Lower leg skin (tissue), 4 donors: ENCODE results near the gene IQCH. TPM values are rescaled to one million over a fixed set of nuclear protein-coding genes. Genes with fewer than 3 reads are reported as not detected.

ENCODE experiments used
- DNase-seq, 2 donors: peaks; one replicate each; pipeline ENCODE4 v3.0.0-alpha.2; 2019; ENCODE audit warnings: low spot score in 2 of 2
- H3K4me3 ChIP-seq: fragments of 200-600 bp; sonication (generic); 2 replicates; pipeline ENCODE4 v1.5.1; 2017; ENCODE audit warnings: mild to moderate bottlenecking, low read depth; ENCODE audit not compliant: poor library complexity, severe bottlenecking
- CTCF ChIP-seq, 3 donors: fragments of 450-650 bp; IDR thresholded peaks; one replicate each; pipeline ENCODE4 v1.5.1; 2016; ENCODE audit warnings: antibody characterized with exemption in 3 of 3, mild to moderate bottlenecking in 3 of 3, moderate library complexity in 2 of 3
- POLR2A ChIP-seq, 2 donors: fragments of 450-650 bp; IDR thresholded peaks; one replicate each; pipeline ENCODE4 v1.6.1; 2016 to 2017; ENCODE audit warnings: antibody characterized with exemption in 2 of 2, mild to moderate bottlenecking in 1 of 2, moderate library complexity in 1 of 2
- WGBS, 2 donors: methylation state at CpG; one replicate each; pipeline ENCODE4 v1.1.5; 2018; 5-methylcytosine and 5-hydroxymethylcytosine counted together
- intact Hi-C: fragments of 100-400 bp; cut with DNase I; formaldehyde crosslinking; loops from one replicate; pipeline ENCODE4 v1.15.0; 2023; ENCODE audit warnings: low total_unique reads
- total RNA-seq, 4 donors: library from RNA; depleted of rRNA; stranded (reverse); fragments of >200 nt; gene quantifications; one replicate each; pipeline ENCODE4 v1.1.0, GENCODE V29; 2016

Gene IQCH
- total RNA-seq, 4 donors from 2014 or later, result 0.17 to 1.6 (median 0.94) TPM

DNA sequence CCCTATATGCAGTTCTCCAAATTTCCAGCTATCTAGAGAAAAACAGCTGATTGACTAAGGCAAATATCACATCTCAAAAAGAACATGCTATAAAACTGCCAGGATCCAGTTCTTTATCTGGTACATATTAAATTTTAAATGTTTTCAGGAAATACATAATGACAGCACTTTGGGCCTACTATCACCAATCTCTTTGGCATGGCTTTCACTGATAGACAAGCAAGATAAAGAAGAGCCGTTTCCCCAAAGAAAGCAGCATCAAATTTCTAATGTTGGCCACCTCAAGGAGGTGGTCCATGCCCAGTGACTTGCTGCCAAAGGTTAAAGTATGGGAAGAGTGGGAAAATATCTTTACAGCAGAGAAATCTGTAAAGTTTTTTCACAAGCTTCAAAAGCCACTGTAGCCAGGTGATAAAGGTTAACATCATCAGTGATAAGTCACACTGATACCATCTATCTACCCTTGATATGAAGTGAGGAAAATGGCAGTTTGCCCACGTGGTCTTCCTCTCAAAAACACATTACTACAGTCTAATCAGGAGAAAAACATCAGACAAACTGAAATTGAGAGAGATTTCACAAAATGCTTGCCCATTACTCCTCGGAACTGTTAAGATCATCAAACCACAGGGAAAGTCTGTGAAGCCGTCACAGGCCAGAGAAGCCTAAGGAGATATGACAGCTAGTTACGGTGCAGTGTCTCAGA, 220.0 kb downstream of the IQCH start:
- no peak overlapping the region for H3K4me3 ChIP-seq
- TF ChIP-seq POLR2A (IDR thresholded peaks at IDR 0.05), result no peak
- TF ChIP-seq CTCF (IDR thresholded peaks at IDR 0.05), result no peak
- DNase-seq, result no peak
- intact Hi-C loops, result no loop called here
- WGBS, 2 donors, result 82 to 86% methylated on average over 5 of the region's 5 CpGs

DNA sequence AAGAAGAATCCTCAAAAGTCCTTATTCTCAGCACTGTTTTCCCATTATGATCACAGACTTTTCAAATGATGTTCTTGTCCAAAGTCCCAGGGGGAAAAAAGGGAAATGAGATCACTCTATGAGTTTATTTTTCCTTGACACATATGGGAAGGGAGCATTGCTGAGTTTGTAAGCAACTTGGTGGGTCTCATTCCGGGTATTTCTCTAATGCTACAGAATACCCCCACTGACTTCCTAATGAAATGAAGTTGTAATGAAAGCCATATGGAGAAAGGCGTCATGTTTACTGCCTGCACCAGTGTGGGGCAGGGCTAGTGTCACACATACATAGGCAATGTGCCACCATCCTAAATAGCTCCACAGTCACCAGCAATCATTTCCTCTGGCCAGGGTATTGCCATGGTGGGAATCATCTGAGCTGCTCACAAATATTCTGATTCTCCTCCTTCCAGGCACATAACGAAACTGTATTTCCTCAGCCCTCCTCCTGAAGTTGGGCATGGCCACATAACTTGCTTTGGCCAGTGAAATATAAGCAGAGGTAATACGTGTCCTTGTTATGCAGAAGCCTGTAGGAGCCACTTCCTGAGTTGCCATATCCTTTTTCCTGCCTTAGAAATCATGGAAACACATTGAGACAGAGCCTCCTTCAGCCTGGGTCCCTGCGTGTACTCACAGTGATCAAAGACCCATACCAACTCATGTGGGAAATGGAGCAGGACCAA, 225.4 kb downstream of the IQCH start:
- no peak overlapping the region for H3K4me3 ChIP-seq
- 59 to 60% methylated on average over 5 of the region's 5 CpGs for WGBS, 2 donors
- intact Hi-C loops, result no loop called here
- no peak for TF ChIP-seq POLR2A (IDR thresholded peaks at IDR 0.05)
- TF ChIP-seq CTCF (IDR thresholded peaks at IDR 0.05), result no peak
- no peak for DNase-seq

DNA sequence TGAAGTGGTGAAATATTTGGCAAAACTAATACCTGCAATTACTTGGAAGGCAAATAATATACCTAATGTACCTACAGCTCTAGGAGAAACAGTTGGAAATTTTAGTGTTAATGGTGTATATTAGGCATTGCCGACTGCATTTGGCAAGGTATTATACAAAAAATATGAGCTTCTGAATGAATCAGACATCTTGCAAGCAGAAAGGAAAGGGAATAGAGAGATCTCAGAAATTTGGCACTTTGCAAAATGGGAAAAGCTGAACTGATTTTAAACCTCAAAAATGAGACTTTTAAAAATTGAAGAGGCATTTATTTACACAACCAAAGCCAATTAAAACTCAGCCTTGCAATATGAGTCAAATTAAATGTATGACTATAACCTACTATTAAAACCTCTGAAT, 226.2 kb downstream of the IQCH start:
- TF ChIP-seq POLR2A (IDR thresholded peaks at IDR 0.05) (no peak), CTCF (IDR thresholded peaks at IDR 0.05) (no peak)
- DNase-seq, result no peak
- intact Hi-C loops, result no loop called here
- no peak overlapping the region for H3K4me3 ChIP-seq
- 45 to 76% methylated on average over 1 of the region's 1 CpG for WGBS, 2 donors

GRCh38 chr15:67481680-67482079, 227.1 kb downstream of the IQCH start:
- no peak overlapping the region for H3K4me3 ChIP-seq
- 89 to 90% methylated on average over 2 of the region's 2 CpGs for WGBS, 2 donors
- intact Hi-C loops, result no loop called here
- no peak for DNase-seq
- TF ChIP-seq CTCF (IDR thresholded peaks at IDR 0.05) (no peak), POLR2A (IDR thresholded peaks at IDR 0.05) (no peak)

- intact Hi-C loops, result no loop called here
- no peak overlapping the region for H3K4me3 ChIP-seq
- TF ChIP-seq POLR2A (IDR thresholded peaks at IDR 0.05) (no peak), CTCF (IDR thresholded peaks at IDR 0.05) (no peak)
- no peak for DNase-seq
- 81 to 90% methylated on average over 1 of the region's 1 CpG for WGBS, 2 donors
These were observed 241.0 kb downstream of the IQCH start for GRCh38 chr15:67495585-67495984.
